ENCODE measurements around the gene ZGLP1.
A peak's percentile ranks its signal among the peaks of the same experiment; 100 is the strongest.
"Not testable (repeated sequence)": the region's sequence is repeated elsewhere in the genome, so short reads cannot be mapped to it uniquely, and the experiment has no call there.

The ZGLP1 gene

DNA sequence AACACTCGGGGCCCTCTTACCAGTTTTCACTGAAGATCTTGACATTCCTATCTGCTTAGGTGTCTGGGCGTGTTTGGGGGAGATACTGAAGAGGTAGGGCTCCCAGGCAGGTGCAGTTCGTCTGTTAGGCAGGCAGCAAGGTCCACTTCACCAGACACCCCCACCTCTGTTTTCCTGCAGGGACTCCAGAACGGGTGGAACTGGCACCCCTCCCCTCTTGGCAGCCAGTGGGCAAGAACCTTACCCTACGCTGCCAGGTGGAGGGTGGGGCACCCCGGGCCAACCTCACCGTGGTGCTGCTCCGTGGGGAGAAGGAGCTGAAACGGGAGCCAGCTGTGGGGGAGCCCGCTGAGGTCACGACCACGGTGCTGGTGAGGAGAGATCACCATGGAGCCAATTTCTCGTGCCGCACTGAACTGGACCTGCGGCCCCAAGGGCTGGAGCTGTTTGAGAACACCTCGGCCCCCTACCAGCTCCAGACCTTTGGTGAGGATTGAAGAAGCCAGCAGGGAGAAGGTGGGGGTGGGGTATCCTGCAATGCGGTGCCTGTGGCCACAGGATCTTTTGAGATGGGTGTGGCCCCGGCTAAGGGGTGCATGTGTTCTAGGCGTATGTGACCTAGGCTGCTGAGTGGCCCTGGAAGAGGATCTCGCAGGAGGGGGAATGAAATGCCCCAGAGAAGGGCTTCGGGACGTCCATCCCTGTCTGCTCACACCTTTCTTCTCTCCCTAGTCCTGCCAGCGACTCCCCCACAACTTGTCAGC lies 26.1 kb downstream of the ZGLP1 start:
- Mint-ChIP-seq H3K4me1 (ENCODE audit: low read depth) (peaks cover 33% of the 10 kb centered on the region), H3K27ac (no peak overlapping the region), H3K4me3 (no peak overlapping the region), H3K36me3 (ENCODE audit: low read depth) (peaks cover 41% of the 10 kb centered on the region), H3K27me3 (ENCODE audit: low read depth) (peaks cover 10% of the 10 kb centered on the region), H3K9me3 (no peaks in the 10 kb centered on the region)

DNA sequence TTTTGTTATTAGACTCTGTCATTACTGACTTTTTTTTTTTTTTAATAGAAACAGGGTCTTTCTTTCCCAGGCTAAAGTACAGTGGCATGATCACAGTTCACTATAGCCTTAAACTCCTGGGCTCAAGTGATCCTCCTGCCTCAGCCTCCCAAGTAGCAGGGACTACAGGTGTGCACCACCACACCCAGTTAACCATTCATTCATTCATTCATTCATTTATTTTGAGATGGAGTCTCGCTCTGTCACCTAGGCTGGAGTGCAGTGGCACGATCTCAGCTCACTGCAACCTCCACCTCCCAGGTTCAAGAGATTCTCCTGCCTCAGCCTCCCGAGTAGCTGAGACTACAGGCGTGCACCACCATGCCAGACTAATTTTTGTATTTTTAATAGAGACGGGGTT lies 27.6 kb downstream of the ZGLP1 start:
- H3K4me3 Mint-ChIP-seq; H3K27me3 Mint-ChIP-seq (ENCODE audit: low read depth); H3K9me3 Mint-ChIP-seq; H3K27ac Mint-ChIP-seq: not testable (repeated sequence)
- Mint-ChIP-seq H3K36me3 (ENCODE audit: low read depth) (peaks cover 51% of the 10 kb centered on the region), H3K4me1 (ENCODE audit: low read depth) (peaks cover 33% of the 10 kb centered on the region)

DNA sequence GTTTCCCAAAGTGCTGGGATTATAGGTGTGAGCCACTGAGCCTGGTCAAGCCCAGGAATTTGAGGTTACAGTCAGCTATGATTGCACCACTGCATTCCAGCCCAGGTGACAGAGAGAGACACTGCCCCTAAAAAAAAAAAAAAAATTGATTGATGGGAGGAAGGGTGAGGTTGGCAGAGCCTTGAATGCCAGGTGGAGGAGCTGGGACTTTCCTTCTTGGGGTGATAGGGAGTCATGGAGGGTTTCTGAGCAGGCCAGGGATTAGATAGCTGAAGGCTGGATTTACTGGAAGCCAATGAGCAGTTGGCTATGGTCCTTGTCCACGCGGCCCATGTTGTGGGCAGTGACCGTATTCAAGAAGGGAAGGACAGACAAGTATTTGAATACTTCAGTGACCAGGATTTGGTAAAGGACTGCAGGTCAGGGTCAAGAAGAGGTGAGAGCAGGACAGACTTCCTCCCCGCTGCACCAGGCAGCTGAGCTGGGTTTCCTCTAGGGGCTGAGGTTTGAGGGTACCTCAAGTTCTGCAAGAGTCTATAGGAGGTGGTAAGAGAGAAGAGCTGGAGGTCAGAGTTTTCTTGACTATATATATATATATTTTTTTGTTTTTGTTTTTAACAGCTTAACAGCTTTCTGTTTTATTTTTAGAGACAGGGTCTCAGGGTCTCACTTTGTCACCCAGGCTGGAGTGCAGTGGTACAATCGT lies 29.7 kb downstream of the ZGLP1 start:
- Mint-ChIP-seq H3K36me3 (ENCODE audit: low read depth) (peaks cover 40% of the 10 kb centered on the region), H3K27me3 (ENCODE audit: low read depth) (no peaks in the 10 kb centered on the region), H3K9me3 (no peaks in the 10 kb centered on the region), H3K27ac (peak overlapping the region; percentile 78), H3K4me1 (ENCODE audit: low read depth) (peaks cover 17% of the 10 kb centered on the region), H3K4me3 (no peak overlapping the region)

- peaks cover 42% of the 10 kb centered on the region for H3K36me3 Mint-ChIP-seq (ENCODE audit: low read depth)
- H3K27ac Mint-ChIP-seq: no peak overlapping the region
- no peaks in the 10 kb centered on the region for H3K27me3 Mint-ChIP-seq (ENCODE audit: low read depth)
- H3K4me1 Mint-ChIP-seq (ENCODE audit: low read depth): peaks cover 19% of the 10 kb centered on the region
- no peaks in the 10 kb centered on the region for H3K9me3 Mint-ChIP-seq
- peak overlapping the region; percentile 30 for H3K4me3 Mint-ChIP-seq
Measured at GRCh38 chr19:10278935-10279334, 30.7 kb downstream of the ZGLP1 start.

DNA sequence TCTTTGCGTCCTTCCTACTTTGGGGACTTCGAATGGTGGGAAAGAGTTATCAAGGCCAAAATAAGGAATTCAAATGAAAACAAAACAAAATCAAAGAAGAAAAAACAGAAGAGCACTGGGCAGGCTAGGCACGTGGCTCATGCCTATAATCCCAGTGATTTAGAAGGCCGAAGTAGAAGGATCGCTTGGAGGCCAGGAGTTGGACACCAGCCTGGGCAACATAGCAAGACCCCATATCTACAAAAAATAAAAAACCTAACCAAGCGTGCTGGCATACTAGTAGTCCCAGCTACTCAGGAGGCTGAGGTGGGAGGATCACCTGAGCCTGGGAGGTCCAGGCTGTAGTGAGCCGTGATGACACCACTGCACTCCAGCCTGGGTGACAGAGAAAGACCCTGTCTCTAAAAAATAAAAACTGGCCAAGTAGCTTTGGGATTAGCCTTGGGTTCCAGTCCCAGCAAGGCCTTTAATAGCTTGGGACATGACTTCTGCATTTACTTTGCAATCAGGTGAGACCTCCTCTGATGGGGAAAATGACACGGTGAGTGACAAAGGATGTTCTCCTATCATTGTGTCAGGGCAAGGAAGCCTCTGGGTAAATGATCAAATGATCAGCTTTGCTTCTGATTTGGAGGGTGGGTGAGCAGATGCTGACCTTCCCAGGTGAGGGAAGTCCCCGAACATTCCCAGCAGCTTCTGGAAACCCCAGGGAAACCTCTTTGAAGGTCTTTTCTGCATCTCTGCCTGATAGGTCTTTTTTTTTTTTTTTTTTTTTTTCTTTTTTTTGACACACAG lies 31.6 kb downstream of the ZGLP1 start:
- H3K36me3 Mint-ChIP-seq (ENCODE audit: low read depth): peaks cover 35% of the 10 kb centered on the region
- no peak overlapping the region for H3K27ac Mint-ChIP-seq
- peaks cover 20% of the 10 kb centered on the region for H3K4me1 Mint-ChIP-seq (ENCODE audit: low read depth)
- no peaks in the 10 kb centered on the region for H3K27me3 Mint-ChIP-seq (ENCODE audit: low read depth)
- no peak overlapping the region for H3K4me3 Mint-ChIP-seq
- H3K9me3 Mint-ChIP-seq: no peaks in the 10 kb centered on the region

DNA sequence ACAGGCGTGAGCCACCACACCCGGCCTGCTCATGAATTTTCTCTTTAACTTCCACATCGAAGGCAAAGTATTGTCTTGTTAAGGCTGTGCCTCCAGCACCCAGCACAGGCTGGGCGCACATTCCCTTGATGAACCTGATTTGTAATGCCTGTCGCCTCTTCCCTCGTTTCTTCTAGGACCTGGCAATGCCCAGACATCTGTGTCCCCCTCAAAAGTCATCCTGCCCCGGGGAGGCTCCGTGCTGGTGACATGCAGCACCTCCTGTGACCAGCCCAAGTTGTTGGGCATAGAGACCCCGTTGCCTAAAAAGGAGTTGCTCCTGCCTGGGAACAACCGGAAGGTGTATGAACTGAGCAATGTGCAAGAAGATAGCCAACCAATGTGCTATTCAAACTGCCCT lies 35.0 kb downstream of the ZGLP1 start:
- Mint-ChIP-seq H3K36me3 (ENCODE audit: low read depth) (peaks cover 30% of the 10 kb centered on the region), H3K9me3 (no peaks in the 10 kb centered on the region), H3K4me1 (ENCODE audit: low read depth) (peaks cover 23% of the 10 kb centered on the region), H3K27me3 (ENCODE audit: low read depth) (no peaks in the 10 kb centered on the region), H3K27ac (peak overlapping the region; percentile 59), H3K4me3 (peak overlapping the region; percentile 67)

DNA sequence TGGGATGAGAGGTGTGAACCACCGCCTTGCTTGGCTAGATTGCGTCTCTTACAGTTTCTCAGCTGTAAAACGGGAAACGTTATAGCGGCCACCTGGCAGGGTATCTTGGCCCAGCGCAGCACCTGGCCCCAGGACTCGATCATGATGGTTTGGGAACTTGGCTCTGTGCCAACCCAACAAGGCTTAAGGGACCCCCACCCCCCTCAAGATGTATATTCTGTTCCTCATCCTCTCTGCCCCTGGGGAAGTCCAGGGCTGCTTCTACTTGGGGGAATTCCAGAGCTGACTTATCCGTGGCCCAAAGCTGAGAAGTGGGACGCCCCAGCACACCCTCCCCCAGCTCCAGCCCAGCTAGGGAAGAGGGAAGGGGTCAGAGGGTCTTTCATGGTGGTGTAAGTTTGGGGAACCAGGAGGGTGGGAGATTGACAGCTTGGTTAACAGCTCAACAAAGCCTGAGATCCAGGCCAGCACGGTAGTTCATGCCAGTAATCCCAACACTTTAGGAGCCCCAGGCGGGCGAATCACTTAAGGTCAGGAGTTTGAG lies 38.0 kb downstream of the ZGLP1 start:
- peak overlapping the region; percentile 90 for H3K27ac Mint-ChIP-seq
- no peaks in the 10 kb centered on the region for H3K9me3 Mint-ChIP-seq
- H3K27me3 Mint-ChIP-seq (ENCODE audit: low read depth): no peaks in the 10 kb centered on the region
- H3K4me1 Mint-ChIP-seq (ENCODE audit: low read depth): peaks cover 24% of the 10 kb centered on the region
- H3K36me3 Mint-ChIP-seq (ENCODE audit: low read depth): peaks cover 16% of the 10 kb centered on the region
- peak overlapping the region; percentile 90 for H3K4me3 Mint-ChIP-seq

DNA sequence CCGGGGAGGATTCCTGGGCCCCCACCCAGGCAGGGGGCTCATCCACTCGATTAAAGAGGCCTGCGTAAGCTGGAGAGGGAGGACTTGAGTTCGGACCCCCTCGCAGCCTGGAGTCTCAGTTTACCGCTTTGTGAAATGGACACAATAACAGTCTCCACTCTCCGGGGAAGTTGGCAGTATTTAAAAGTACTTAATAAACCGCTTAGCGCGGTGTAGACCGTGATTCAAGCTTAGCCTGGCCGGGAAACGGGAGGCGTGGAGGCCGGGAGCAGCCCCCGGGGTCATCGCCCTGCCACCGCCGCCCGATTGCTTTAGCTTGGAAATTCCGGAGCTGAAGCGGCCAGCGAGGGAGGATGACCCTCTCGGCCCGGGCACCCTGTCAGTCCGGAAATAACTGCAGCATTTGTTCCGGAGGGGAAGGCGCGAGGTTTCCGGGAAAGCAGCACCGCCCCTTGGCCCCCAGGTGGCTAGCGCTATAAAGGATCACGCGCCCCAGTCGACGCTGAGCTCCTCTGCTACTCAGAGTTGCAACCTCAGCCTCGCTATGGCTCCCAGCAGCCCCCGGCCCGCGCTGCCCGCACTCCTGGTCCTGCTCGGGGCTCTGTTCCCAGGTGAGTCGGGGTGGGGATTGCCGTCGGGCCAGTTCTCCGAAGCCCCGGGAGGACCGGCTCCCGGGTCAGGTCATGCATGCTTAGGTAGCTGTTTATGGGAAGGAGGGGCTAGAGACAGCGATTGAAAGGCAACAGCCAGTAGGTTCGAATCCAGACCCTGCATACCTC lies 38.8 kb downstream of the ZGLP1 start, which contains the start of gene ICAM1:
ICAM1 (plus strand) TSS at position 505 of the 779 bp plus-strand sequence; CDS start at position 545, 40 bp downstream.
- H3K4me1 Mint-ChIP-seq (ENCODE audit: low read depth): peaks cover 24% of the 10 kb centered on the region
- no peaks in the 10 kb centered on the region for H3K9me3 Mint-ChIP-seq
- no peaks in the 10 kb centered on the region for H3K27me3 Mint-ChIP-seq (ENCODE audit: low read depth)
- H3K4me3 Mint-ChIP-seq: peak within 1 kb of the TSS; percentile 90
- H3K27ac Mint-ChIP-seq: peak within 1 kb of the TSS; percentile 90
- peaks cover 16% of the 10 kb centered on the region for H3K36me3 Mint-ChIP-seq (ENCODE audit: low read depth)

DNA sequence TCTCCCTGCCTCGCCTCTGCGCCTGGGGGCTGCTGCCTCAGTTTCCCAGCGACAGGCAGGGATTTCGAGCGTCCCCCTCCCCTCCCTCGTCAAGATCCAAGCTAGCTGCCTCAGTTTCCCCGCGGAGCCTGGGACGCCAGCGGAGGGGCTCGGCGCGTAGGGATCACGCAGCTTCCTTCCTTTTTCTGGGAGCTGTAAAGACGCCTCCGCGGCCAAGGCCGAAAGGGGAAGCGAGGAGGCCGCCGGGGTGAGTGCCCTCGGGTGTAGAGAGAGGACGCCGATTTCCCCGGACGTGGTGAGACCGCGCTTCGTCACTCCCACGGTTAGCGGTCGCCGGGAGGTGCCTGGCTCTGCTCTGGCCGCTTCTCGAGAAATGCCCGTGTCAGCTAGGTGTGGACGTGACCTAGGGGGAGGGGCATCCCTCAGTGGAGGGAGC lies 39.4 kb downstream of the ZGLP1 start:
- Mint-ChIP-seq H3K4me1 (ENCODE audit: low read depth) (peaks cover 23% of the 10 kb centered on the region), H3K36me3 (ENCODE audit: low read depth) (peaks cover 14% of the 10 kb centered on the region), H3K27ac (peak overlapping the region; percentile 90), H3K4me3 (peak overlapping the region; percentile 90), H3K27me3 (ENCODE audit: low read depth) (no peaks in the 10 kb centered on the region), H3K9me3 (no peaks in the 10 kb centered on the region)

GRCh38 chr19:10269333-10270179 lies 40.1 kb downstream of the ZGLP1 start:
- H3K27ac Mint-ChIP-seq: peak overlapping the region; percentile 90

GRCh38 chr19:10268071-10268470 lies 41.5 kb downstream of the ZGLP1 start:
- Mint-ChIP-seq H3K9me3 (no peaks in the 10 kb centered on the region), H3K27me3 (ENCODE audit: low read depth) (no peaks in the 10 kb centered on the region), H3K4me3 (no peak overlapping the region), H3K36me3 (ENCODE audit: low read depth) (peaks cover 3% of the 10 kb centered on the region), H3K27ac (no peak overlapping the region), H3K4me1 (ENCODE audit: low read depth) (peaks cover 16% of the 10 kb centered on the region)

More at GRCh38 chr19:10269333-10270179, 40.1 kb downstream of the ZGLP1 start:
- peaks cover 7% of the 10 kb centered on the region for H3K36me3 Mint-ChIP-seq (ENCODE audit: low read depth)
- H3K4me1 Mint-ChIP-seq (ENCODE audit: low read depth): peaks cover 19% of the 10 kb centered on the region
- H3K9me3 Mint-ChIP-seq: no peaks in the 10 kb centered on the region
- no peaks in the 10 kb centered on the region for H3K27me3 Mint-ChIP-seq (ENCODE audit: low read depth)
- H3K4me3 Mint-ChIP-seq: peak overlapping the region; percentile 90

- no peaks in the 10 kb centered on the region for H3K27me3 Mint-ChIP-seq (ENCODE audit: low read depth)
- H3K27ac Mint-ChIP-seq: no peak overlapping the region
- H3K4me3 Mint-ChIP-seq: no peak overlapping the region
- peaks cover 3% of the 10 kb centered on the region for H3K36me3 Mint-ChIP-seq (ENCODE audit: low read depth)
- peaks cover 11% of the 10 kb centered on the region for H3K4me1 Mint-ChIP-seq (ENCODE audit: low read depth)
- H3K9me3 Mint-ChIP-seq: no peaks in the 10 kb centered on the region
Measured at GRCh38 chr19:10266706-10267105, 42.9 kb downstream of the ZGLP1 start.

GRCh38 chr19:10262771-10263170 lies 46.8 kb downstream of the ZGLP1 start:
- H3K4me1 Mint-ChIP-seq (ENCODE audit: low read depth): peaks cover 17% of the 10 kb centered on the region

More at GRCh38 chr19:10262771-10263170, 46.8 kb downstream of the ZGLP1 start:
- H3K27ac Mint-ChIP-seq: no peak overlapping the region
- no peaks in the 10 kb centered on the region for H3K9me3 Mint-ChIP-seq
- H3K4me3 Mint-ChIP-seq: no peak overlapping the region
- peaks cover 5% of the 10 kb centered on the region for H3K36me3 Mint-ChIP-seq (ENCODE audit: low read depth)
- no peaks in the 10 kb centered on the region for H3K27me3 Mint-ChIP-seq (ENCODE audit: low read depth)
